ENCODE results near the gene DYNLRB1.

The DYNLRB1 gene

DNA sequence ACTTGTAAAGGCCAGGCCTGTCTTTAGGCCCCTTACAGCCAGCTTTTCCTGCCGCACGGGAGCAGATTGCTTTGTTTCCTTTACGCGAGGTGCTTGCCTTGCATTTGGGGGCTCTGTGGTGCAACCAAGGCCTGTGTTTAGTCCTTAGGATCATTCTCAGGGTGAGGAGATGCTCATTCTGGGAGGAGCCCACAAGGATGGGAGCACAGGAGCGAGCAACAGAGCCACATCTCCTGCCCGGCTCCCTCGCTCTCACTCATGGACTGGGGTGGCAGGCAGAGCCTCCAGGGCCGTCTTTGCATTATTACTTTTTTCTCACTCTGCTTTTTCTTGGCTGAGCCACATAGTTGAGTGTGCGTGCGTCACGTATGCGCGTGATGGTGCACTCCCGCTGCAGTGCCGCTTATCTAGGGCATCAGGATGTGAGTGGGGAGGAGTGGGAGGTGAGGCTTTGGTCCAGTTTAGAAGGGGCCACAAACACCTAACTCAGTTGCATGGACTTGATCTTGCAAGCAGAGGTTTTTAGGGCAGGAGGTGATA is 19.1 kb downstream of the DYNLRB1 start:
- no peak for DNase-seq

DNA sequence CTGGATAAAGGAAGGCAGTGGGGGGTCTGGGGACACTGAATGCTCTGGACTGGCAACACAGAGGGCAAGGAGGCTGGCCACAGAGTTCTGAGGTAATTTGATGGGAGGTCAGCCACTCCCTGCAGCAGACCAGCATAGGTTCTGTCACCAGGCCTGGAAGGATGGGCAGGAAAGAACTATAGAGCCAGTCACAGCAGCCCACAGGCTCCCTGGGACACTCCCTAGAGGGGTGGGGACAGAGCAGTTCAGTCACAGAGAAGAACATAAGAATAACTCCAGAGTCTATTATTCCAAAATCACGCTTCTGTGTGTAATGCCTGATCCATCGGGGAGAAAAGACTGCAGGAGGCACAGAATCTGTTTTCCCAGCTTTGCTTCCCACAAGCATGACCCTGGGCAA is 19.6 kb downstream of the DYNLRB1 start:
- no peak for DNase-seq

GRCh38 chr20:34536798-34537394 is 20.7 kb downstream of the DYNLRB1 start:
- DNase-seq: peak in 1 of 5 donors; percentile 31

DNA sequence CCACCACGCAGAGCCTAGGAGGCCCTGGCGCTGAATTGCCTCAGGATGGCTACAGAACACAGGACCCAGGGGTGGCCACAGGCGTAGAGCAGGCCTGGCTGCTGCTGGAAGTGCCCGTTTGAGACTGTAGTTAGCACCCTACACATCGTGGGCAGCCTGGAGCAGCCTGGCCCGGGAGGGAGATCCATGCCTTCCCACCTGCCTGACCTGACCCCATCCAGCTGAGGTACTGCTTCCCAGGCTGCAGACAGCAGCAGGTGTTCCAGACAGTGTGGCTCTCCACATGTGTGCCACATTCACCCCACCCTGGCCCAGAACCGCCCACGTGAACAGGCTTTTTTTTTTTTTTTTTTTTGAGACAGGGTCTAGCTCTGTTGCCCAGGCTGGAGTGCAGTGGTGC is 21.4 kb downstream of the DYNLRB1 start:
- no peak for DNase-seq

DNA sequence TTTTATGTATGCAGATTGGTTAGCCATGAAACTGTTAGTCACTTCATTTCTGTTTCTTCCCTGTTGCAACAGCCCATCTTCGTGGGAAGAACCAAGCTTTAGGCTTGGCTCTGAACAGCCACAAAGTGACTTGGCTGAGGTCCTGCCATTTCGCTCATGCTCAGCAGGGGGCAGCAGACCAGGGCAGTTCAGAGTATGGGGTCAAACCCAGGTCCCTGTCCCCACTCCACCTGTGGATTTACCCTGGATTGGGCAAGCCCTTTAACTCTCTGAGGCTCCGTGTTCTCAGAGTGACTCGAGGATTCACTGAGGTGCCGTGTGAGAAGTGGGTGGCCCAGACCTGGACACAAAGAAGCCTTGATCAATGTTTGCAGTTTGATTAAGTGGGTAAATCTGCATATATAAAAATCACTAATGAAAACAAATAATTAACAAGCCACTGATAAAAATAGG is 22.5 kb downstream of the DYNLRB1 start:
- peak in 2 of 5 donors; percentile 38 to 46 for DNase-seq

DNA sequence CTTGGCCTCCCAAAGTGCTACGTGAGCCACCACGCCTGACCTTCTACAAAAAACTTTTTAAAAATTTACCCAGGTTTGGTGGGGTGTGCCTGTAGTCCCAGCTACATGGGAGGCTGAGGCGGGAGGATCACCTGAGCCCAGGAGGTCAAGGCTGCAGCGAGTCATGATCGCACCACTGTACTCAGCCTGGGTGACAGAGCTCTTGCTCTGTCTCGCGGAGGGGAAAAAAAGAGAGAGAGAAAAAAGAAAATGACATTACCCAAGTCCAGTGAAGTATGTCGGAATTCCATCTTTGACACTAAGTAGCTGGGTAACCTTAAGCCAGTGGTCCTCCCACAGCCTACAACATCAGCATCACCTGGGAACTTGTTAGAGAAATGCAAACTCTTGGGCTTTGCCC is 23.5 kb downstream of the DYNLRB1 start:
- no peak for DNase-seq

DNA sequence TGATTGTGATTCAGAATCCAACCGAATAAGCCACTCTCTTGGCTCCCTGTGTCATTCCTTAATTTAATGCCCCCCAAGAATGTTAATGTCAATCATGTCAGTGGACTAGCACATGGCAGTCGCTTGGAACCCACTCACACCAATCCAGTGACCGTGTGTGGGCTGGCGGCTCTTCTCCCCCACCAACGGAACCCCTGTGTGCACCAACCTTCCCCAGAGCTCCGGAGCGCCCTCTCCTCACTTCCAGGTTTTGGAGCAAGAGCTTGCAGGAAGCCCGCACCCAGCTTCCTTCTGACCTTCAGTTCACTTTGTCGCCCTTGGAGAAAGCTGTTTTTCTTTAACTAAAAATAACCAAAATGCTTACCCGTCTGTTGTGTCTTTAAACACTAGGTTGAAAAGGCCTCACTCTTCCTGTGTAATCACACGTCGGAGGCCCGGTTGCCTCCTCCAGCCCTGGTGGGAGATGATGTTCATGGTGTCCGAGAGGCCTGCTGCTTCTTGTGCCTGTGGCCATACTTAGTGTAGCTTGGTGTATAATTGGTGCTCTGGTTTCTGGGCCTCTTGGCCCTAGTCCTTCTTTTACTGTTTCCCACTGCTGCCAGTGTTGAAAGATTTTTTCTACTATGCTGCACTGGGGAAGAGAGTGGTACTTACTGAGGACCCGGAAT is 24.5 kb downstream of the DYNLRB1 start:
- no peak for DNase-seq

DNA sequence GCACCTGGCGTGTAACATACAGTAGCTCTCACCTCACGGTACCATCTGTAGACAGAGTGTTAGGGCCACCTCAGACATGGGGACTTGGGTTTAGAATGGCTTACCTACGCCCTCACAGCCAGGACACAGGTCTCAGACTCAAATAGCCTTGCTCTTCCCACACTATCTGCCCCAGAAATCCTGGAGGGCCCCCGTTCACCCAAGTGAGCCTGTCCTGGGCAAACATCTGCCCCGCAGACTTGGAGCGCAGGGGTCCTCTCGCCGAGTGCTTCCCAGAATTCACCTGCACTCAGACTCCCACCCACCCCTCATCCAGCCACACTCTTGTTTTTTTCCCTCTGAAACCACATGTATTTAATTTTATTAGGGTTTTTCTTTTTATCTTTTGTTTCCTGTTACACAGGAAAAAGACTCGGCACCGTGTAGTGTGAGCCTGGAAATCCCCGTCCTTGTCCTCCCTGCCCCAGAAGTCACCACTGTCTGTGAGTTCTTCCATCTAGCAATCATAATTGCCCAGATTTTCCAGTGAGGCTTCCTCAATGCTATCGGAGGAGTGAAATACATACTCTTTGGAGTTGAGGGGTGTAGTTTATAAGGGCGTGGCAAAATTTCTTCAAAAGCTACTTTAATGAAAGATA is 25.2 kb downstream of the DYNLRB1 start:
- peak in 1 of 5 donors; percentile 47 for DNase-seq

GRCh38 chr20:34541917-34542316 is 25.7 kb downstream of the DYNLRB1 start:
- no peak for DNase-seq

GRCh38 chr20:34542439-34542838 is 26.2 kb downstream of the DYNLRB1 start:
- DNase-seq: no peak

- no peak for DNase-seq
These were observed 27.3 kb downstream of the DYNLRB1 start for GRCh38 chr20:34543463-34544056.

DNA sequence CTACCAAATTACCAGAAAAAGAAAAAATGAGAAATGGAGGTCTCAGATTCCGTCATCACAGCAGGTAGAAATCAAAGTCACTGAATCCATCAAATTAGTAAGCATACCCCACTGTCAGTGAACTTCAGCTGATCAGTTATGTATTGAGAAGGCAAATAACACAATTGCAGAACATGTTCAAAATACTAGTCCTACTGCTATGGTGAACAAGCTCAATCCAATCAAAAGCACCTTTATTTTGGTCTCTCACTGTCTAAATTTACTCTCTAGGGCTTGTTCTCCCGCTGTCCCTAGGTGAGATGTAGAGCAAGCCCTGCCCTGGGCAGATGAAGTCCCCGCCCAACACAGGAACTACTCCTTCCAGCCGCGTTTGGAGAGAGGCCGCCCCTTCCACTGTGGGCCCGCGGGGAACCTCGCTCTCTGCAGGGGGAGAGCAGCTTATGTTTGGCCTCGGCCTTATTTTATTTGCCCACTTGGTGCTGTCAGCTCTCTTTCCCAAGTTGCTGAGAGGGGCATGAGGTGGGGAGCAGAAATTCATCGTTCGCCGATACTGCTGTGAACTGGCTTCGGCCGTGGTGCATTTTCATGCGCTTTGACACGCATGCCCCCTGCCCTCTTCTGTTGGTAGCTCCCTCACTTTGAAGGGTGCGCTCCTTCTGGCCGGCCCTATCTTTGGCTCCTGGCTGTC is 28.0 kb downstream of the DYNLRB1 start:
- DNase-seq: no peak

DNA sequence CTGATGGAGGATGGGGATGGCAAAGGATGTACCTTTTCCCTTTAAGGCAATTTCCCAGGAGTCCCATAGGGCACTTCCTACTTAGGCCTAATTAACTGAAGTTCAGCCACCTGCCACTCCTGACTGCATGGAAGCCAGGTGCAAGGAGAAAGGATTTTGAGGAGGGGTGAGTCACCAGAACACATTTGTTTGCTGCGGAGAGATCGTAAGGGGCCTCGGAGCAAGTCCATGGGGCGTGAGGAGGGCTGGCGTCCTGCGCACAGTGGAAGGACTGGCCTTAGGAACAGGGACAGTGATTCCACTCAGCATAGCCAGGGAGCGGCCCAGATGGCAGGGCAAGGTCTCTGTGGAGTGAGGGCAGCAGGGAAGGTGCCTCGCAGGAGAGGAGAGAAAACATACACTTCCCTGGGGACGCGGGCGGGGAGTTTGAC is 30.5 kb downstream of the DYNLRB1 start:
- no peak for DNase-seq

DNA sequence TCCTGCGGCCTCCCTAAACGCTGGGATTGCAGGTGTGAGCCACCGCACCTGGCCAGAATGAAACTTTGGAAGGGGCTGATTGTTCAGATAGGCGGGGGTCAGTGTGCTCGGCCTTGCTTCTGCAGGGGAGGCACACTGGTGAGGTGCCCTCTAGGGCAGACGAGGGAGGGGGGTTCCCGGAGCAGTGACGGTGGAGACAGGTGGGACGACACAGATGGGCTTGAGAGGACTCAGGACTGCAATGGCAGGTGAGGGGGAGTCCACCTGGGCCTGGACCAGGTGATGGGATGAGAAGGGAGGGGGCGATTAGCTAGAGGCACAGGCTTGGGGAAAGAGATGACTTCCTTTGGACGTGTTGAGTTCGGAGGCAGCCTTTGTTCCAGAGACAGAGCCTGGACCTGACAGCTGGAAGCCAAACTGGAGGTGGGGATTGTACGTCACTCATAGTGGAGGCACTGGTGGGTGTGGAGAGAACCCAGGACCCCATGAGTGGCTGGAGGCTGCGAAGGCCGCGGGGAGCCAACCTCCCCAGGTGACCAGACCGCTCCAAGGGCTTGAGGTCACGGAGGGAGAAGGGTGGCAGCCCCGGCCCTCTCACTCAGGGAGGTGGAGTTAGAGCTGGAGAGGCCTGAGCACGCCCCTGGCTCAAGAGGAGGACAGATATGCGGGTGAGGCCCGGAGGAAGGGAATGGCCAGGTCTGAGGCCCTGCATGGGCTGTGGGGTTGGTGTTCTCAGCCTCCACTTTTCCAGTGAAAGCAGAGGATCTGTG is 31.8 kb downstream of the DYNLRB1 start:
- DNase-seq: no peak

DNA sequence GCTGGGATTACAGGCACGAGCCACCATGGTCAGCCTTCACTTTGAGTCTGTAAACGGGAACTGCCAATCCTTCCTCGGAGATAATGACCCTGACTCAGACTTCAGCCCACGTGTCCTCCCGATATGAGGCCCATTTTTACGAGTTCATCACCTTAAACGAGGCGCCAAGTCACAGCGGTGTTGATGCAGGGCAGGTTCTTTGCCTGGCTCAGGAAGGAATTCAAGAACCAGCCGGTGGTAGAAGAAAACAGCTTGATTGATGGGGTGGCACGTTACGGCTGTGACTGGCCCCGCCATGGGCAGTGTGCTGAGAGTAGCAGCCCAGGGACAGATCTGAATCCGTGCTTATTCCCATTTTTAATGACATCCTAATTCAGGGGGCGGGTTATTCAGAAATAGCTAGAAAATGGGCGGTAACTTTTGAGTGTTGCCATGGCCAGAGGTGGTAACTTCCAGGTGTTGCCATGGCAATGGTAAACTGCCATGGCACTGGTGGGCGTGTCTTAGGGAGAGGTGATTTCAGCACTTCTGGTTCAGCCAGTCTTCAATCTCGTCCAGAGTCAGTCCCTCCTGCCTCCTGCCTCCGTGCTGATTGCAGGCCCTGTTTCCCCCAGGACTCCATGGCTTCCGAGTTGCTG is 33.2 kb downstream of the DYNLRB1 start:
- no peak for DNase-seq

DNA sequence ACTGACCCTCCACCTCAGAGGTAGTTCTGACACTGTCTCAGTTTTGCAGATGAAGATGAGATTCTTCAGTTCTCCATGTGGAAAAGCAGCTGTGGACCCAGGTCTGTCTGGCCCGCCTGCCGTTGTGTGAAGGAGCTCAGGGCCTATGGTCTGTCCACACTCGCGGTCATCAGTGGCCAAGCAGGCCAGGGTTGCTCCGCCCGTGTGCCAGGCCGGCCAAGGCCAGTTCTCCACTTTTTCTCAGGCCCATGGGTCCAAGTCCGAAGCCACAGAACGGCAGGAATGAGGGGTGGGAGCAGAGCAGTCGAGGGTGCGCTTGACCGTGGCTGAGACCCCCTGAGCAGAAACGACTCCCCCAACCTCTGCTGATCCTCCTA is 33.7 kb downstream of the DYNLRB1 start:
- DNase-seq: no peak

DNA sequence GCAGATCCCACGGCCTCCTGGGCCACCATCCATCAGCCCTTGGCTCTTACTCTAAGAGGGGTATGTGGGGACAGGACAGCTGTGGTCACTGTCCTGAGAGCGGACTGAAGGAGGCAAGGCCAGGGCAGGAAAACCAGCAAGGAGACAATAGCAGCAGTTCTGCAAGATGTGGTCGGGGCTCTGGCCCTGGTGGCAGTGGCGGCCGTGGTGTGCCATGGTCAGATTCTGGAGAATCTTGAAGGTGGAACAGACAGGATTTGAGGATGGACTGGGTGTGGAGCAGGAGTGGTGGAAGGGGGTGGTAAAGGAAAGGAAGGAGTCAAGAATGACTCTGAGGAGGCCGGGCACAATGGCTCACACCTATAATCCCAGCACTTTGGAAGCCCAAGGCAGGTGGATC is 36.3 kb downstream of the DYNLRB1 start:
- no peak for DNase-seq

DNA sequence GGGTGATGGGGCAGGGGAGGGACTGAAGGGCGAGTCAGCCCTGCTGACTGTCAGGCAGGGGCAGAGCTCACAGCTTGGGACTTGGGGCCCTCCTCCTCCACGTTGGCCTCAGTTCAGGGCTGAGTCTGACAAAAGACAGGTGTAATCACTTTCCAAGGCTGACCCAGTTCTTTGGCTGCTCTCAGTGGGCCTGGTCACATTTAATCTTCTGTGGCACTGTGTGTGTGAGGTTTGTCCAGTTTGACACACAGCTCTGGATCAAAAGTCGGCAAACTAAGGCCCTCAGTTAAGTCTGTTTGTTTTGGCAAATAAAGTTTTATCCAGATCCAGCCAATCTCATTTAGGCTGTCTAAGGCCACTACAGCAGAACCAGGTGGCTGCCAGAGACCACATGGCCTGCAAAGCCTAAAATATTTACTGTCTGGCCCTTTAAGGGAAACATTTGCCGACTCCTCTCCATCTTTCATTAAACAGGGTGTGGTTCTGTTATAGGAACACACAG is 37.2 kb downstream of the DYNLRB1 start:
- DNase-seq: no peak

DNA sequence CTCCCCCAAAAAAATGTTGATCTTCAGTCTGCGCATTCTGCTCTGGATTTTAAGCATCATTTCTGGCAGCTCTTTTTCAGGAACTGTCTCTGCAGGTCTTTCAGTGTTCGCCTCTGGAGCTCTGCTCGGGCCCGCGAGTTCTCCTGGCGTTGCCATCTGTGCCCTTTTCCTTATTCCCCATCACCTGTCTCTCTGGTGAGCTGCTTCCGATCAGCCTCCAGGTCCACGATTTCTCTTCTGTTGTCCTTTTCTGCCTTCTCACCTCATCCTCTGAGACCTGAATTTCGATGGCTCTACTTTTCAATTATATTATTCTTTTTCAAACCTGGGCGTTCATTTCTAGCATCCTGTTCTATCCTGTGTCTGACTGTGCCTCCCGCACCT is 41.7 kb downstream of the DYNLRB1 start:
- no peak for DNase-seq

- DNase-seq: peak; percentile 95 to 98 (median 96)
These were observed 42.3 kb downstream of the DYNLRB1 start, which contains the start of gene MAP1LC3A for GRCh38 chr20:34558320-34559218. TSS of gene MAP1LC3A (plus strand) at chr20:34558718. CDS start at chr20:34558869, 151 bp downstream.

Data from T-helper 1 cell (primary cell).